GM23338 (cell line): Measurements from ENCODE around the gene GALNT11. TPM values are rescaled to one million over a fixed set of nuclear protein-coding genes. Genes with fewer than 3 reads are reported as not detected.

ENCODE experiments used
- ATAC-seq: fragments of 200-7000 bp; cut with Tn5 transposase; 3 replicates; pipeline ENCODE4 v1.9.1; 2020
- DNase-seq: peaks from one replicate; pipeline ENCODE4 v3.0.0-alpha.2; 2015; ENCODE audit warnings: low spot score
- H2AFZ ChIP-seq: fragments of 200-600 bp; sonication (generic); 2 replicates; pipeline ENCODE4 v1.8.0; 2016; ENCODE audit warnings: antibody characterized with exemption, mild to moderate bottlenecking, moderate library complexity
- H3F3A ChIP-seq: fragments of 200-600 bp; sonication (generic); replicated peaks from 2 replicates; pipeline ENCODE4 v1.8.0; 2017; ENCODE audit warnings: antibody characterized with exemption, mixed run types, low read depth
- H3K27ac ChIP-seq: fragments of 200-600 bp; sonication (generic); 2 replicates; pipeline ENCODE4 v1.6.1; 2016; ENCODE audit warnings: low read depth
- H3K27me3 ChIP-seq: fragments of 200-600 bp; sonication (generic); 2 replicates; pipeline ENCODE4 v1.8.0; 2016; ENCODE audit warnings: mild to moderate bottlenecking, mixed run types, moderate library complexity; ENCODE audit not compliant: insufficient read depth
- H3K36me3 ChIP-seq: fragments of 200-600 bp; sonication (generic); 2 replicates; pipeline ENCODE4 v1.8.0; 2016; ENCODE audit warnings: mild to moderate bottlenecking; ENCODE audit not compliant: insufficient read depth
- H3K4me1 ChIP-seq: fragments of 200-600 bp; sonication (generic); 2 replicates; pipeline ENCODE4 v1.8.0; 2016; ENCODE audit warnings: mild to moderate bottlenecking, moderate library complexity; ENCODE audit not compliant: insufficient read depth
- H3K4me2 ChIP-seq: fragments of 200-600 bp; sonication (generic); 2 replicates; pipeline ENCODE4 v1.7.1; 2017; ENCODE audit warnings: mixed run types
- H3K4me3 ChIP-seq: fragments of 200-600 bp; sonication (generic); 2 replicates; pipeline ENCODE4 v1.6.1; 2016; ENCODE audit warnings: mixed run types
- H3K79me2 ChIP-seq: fragments of 200-600 bp; sonication (generic); replicated peaks from 2 replicates; pipeline ENCODE4 v1.8.0; 2017; ENCODE audit warnings: mild to moderate bottlenecking; ENCODE audit not compliant: insufficient read depth
- H3K9me2 ChIP-seq: fragments of 200-600 bp; sonication (generic); 2 replicates; pipeline ENCODE4 v1.8.0; 2017; ENCODE audit not compliant: insufficient read depth
- H4K20me1 ChIP-seq: fragments of 200-600 bp; sonication (generic); replicated peaks from 2 replicates; pipeline ENCODE4 v1.8.0; 2017; ENCODE audit warnings: mild to moderate bottlenecking; ENCODE audit not compliant: insufficient read depth
- H3K27ac Mint-ChIP-seq: 2 replicates; pipeline ENCODE4 v1.8.0; 2020; ENCODE audit warnings: inconsistent platforms, mild to moderate bottlenecking, moderate library complexity, mixed read lengths
- H3K27me3 Mint-ChIP-seq: 3 replicates; pipeline ENCODE4 v1.8.0; 2022; ENCODE audit warnings: low read depth, mild to moderate bottlenecking, moderate library complexity, mixed read lengths, inconsistent platforms; ENCODE audit not compliant: insufficient read depth, poor library complexity
- H3K36me3 Mint-ChIP-seq: 3 replicates; pipeline ENCODE4 v1.8.0; 2021; ENCODE audit warnings: low read depth, mild to moderate bottlenecking, inconsistent platforms, moderate library complexity, mixed read lengths
- H3K4me1 Mint-ChIP-seq: 3 replicates; pipeline ENCODE4 v1.8.0; 2020; ENCODE audit warnings: mild to moderate bottlenecking, inconsistent platforms, mixed read lengths
- H3K4me3 Mint-ChIP-seq: 3 replicates; pipeline ENCODE4 v1.8.0; 2021; ENCODE audit warnings: moderate library complexity, mild to moderate bottlenecking, inconsistent platforms, mixed read lengths
- H3K9me3 Mint-ChIP-seq: 3 replicates; pipeline ENCODE4 v1.8.0; 2020; ENCODE audit warnings: moderate library complexity, mild to moderate bottlenecking, inconsistent platforms, mixed read lengths
- CREB1 ChIP-seq: fragments of 250-450 bp; sonication (Bioruptor Pico); IDR thresholded peaks from 2 replicates; pipeline ENCODE4 v1.5.0; 2020; ENCODE audit warnings: low read depth, mild to moderate bottlenecking, moderate library complexity
- CTCF ChIP-seq, 2 experiments: fragments of 200-600 bp in 1 of 2; sonication (generic) in 1 of 2; conservative IDR thresholded peaks; 2 replicates each; pipeline versions ENCODE4 v1.5.1 to v1.6.1; 2016 to 2017; ENCODE audit warnings: antibody characterized with exemption in 2 of 2, low read depth in 2 of 2, mild to moderate bottlenecking in 2 of 2, moderate library complexity in 1 of 2
- ETS1 ChIP-seq: IDR thresholded peaks from 2 replicates; pipeline ENCODE4 v1.6.1; 2016; ENCODE audit warnings: antibody characterized with exemption
- EZH2 ChIP-seq: fragments of 200-600 bp; sonication (generic); IDR thresholded peaks from one replicate; pipeline ENCODE4 v1.8.0; 2017; ENCODE audit warnings: antibody characterized with exemption, mild to moderate bottlenecking, low read depth; ENCODE audit not compliant: unreplicated experiment
- EZH2phosphoT487 ChIP-seq: fragments of 200-600 bp; sonication (generic); IDR thresholded peaks from one replicate; pipeline ENCODE4 v1.8.1; 2018; ENCODE audit warnings: antibody characterized with exemption; ENCODE audit not compliant: unreplicated experiment
- JUNB ChIP-seq: IDR thresholded peaks from one replicate; pipeline ENCODE4 v1.6.1; 2016; ENCODE audit warnings: antibody characterized with exemption; ENCODE audit not compliant: unreplicated experiment
- NANOG ChIP-seq: IDR thresholded peaks from 2 replicates; pipeline ENCODE4 v1.6.1; 2016; ENCODE audit warnings: antibody characterized with exemption, borderline replicate concordance
- POLR2AphosphoS5 ChIP-seq: IDR thresholded peaks from 2 replicates; pipeline ENCODE4 v1.6.1; 2016; ENCODE audit warnings: antibody characterized with exemption, low read depth
- STAT1 ChIP-seq: IDR thresholded peaks from one replicate; pipeline ENCODE4 v1.6.1; 2016; ENCODE audit warnings: antibody characterized with exemption; ENCODE audit not compliant: unreplicated experiment
- ZNF114 ChIP-seq: fragments of 250-450 bp; sonication (Bioruptor Pico); IDR thresholded peaks from 2 replicates; pipeline ENCODE4 v1.5.0; 2020; ENCODE audit warnings: mild to moderate bottlenecking, moderate library complexity
- ZNF331 ChIP-seq: fragments of 250-450 bp; sonication (Bioruptor Pico); IDR thresholded peaks from 2 replicates; pipeline ENCODE4 v1.5.0; 2020; ENCODE audit warnings: low read depth, mild to moderate bottlenecking, moderate library complexity
- polyA plus RNA-seq: library from polyadenylated mRNA; unstranded; fragments of >200 nt; fragmentation: Nextera tagmentation; extraction: Ambion mirVana; gene quantifications from 2 replicates; pipeline ENCODE4 v1.2.1, GENCODE V29; 2016
- total RNA-seq: library from RNA; depleted of rRNA; stranded (reverse); fragments of >200 nt; shearing (Covaris generic); gene quantifications from 2 replicates; pipeline ENCODE4 v1.2.3, GENCODE V29; 2014

The GALNT11 gene
- total and polyA plus RNA-seq, 2 experiments from 2014 or later, result 16.1 to 33.6 TPM

- no peak overlapping the region for H3K4me3 ChIP-seq
- no peak; the same call in 2 of the 3 replicates for ATAC-seq
- Mint-ChIP-seq H3K9me3 (no peaks in the 10 kb centered on the region; the same call in 2 of the 3 replicates), H3K36me3 (peaks cover 14% of the 10 kb centered on the region), H3K27me3 (peaks cover 12% of the 10 kb centered on the region), H3K4me1 (peaks cover 8% of the 10 kb centered on the region), H3K4me3 (no peak overlapping the region), H3K27ac (no peak overlapping the region)
- H4K20me1 ChIP-seq, result no peaks in the 10 kb centered on the region; the same call in none of the 2 replicates
- no peaks in the 10 kb centered on the region for H3K27me3 ChIP-seq
- H3K9me2 ChIP-seq, result no peaks in the 10 kb centered on the region
- H2AFZ ChIP-seq, result no peak overlapping the region
- H3K79me2 ChIP-seq, result no peaks in the 10 kb centered on the region
- H3K27ac ChIP-seq, result no peak overlapping the region
- TF ChIP-seq JUNB (no peak), POLR2AphosphoS5 (no peak), CTCF (conservative IDR thresholded peaks at IDR 0.05; ENCODE audit: low read depth in 2 of 2) (no peak), ZNF114 (CRISPR knock-in tag) (no peak), EZH2 (no peak), NANOG (no peak), ETS1 (no peak), STAT1 (no peak)
- H3K36me3 ChIP-seq, result no peaks in the 10 kb centered on the region
- H3K4me1 ChIP-seq, result no peaks in the 10 kb centered on the region
- no peaks in the 10 kb centered on the region for H3F3A ChIP-seq
- no peak for DNase-seq
- H3K4me2 ChIP-seq, result no peak overlapping the region
These were observed 107.3 kb downstream of the GALNT11 start for GRCh38 chr7:152132812-152133211.

- no peaks in the 10 kb centered on the region for H3K4me1 ChIP-seq
- peaks cover 20% of the 10 kb centered on the region for H3K36me3 Mint-ChIP-seq
- no peak overlapping the region for H3K4me3 ChIP-seq
- no peak overlapping the region for H3K4me3 Mint-ChIP-seq
- H3K9me2 ChIP-seq, result no peaks in the 10 kb centered on the region
- no peaks in the 10 kb centered on the region for H3K27me3 ChIP-seq
- H3K79me2 ChIP-seq, result no peaks in the 10 kb centered on the region
- H3K27ac ChIP-seq, result no peak overlapping the region
- no peaks in the 10 kb centered on the region for H3F3A ChIP-seq
- TF ChIP-seq ZNF331 (CRISPR knock-in tag) (no peak), CREB1 (CRISPR knock-in tag) (no peak), NANOG (no peak), POLR2AphosphoS5 (no peak), ETS1 (no peak), STAT1 (no peak), CTCF (conservative IDR thresholded peaks at IDR 0.05; ENCODE audit: low read depth in 2 of 2) (no peak), EZH2phosphoT487 (no peak), JUNB (no peak)
- H3K4me2 ChIP-seq, result no peak overlapping the region
- ATAC-seq (no peak), DNase-seq (no peak)
- peaks cover 8% of the 10 kb centered on the region for H3K4me1 Mint-ChIP-seq
- no peaks in the 10 kb centered on the region; the same call in 2 of the 3 replicates for H3K9me3 Mint-ChIP-seq
- H2AFZ ChIP-seq, result no peak overlapping the region
- H4K20me1 ChIP-seq, result no peaks in the 10 kb centered on the region; the same call in none of the 2 replicates
- peak overlapping the region; percentile 44; the same call in 1 of the 2 replicates for H3K27ac Mint-ChIP-seq
- H3K27me3 Mint-ChIP-seq, result peaks cover 12% of the 10 kb centered on the region
- H3K36me3 ChIP-seq, result no peaks in the 10 kb centered on the region
These were observed 108.3 kb downstream of the GALNT11 start for GRCh38 chr7:152133804-152134203.
